HepG2 (cell line): ENCODE results near the gene MT1A. TPM values are rescaled to one million over a fixed set of nuclear protein-coding genes. Genes with fewer than 3 reads are reported as not detected.

Source experiments
- ARID5B ChIP-seq: IDR thresholded peaks from 2 replicates; pipeline ENCODE4 v1.4.0; 2020; ENCODE audit warnings: mild to moderate bottlenecking, missing genetic modification reagents
- CBX2 ChIP-seq, 2 experiments: fragments of 200-600 bp in 1 of 2; sonication (generic); formaldehyde crosslinking in 1 of 2; IDR thresholded peaks; 2 replicates each; pipeline versions ENCODE4 v1.7.0 to v1.8.1; 2018 to 2022; ENCODE audit warnings: low read depth in 2 of 2, low read length in 1 of 2, mild to moderate bottlenecking in 1 of 2, missing genetic modification reagents in 1 of 2
- CHCHD3 ChIP-seq: sonication (generic); formaldehyde crosslinking; IDR thresholded peaks from 2 replicates; pipeline ENCODE4 v1.8.0; 2022; ENCODE audit warnings: mild to moderate bottlenecking, missing genetic modification reagents, moderate library complexity
- ETS1 ChIP-seq: sonication (generic); formaldehyde crosslinking; IDR thresholded peaks from 2 replicates; pipeline ENCODE4 v1.4.0; 2020; ENCODE audit warnings: missing genetic modification reagents
- FLYWCH1 ChIP-seq: sonication (generic); formaldehyde crosslinking; IDR thresholded peaks from 2 replicates; pipeline ENCODE4 v1.8.1; 2023; ENCODE audit warnings: mild to moderate bottlenecking, missing genetic modification reagents
- GTF3A ChIP-seq: sonication (generic); formaldehyde crosslinking; conservative IDR thresholded peaks from 2 replicates; pipeline ENCODE4 v1.4.0; 2020; ENCODE audit warnings: mild to moderate bottlenecking, missing genetic modification reagents
- HDAC2 ChIP-seq: sonication (generic); formaldehyde crosslinking; IDR thresholded peaks from 2 replicates; pipeline ENCODE4 v1.4.0; 2020; ENCODE audit warnings: missing genetic modification reagents
- MLLT10 ChIP-seq: sonication (generic); formaldehyde crosslinking; IDR thresholded peaks from 2 replicates; pipeline ENCODE4 v1.4.0; 2020; ENCODE audit warnings: missing genetic modification reagents
- MXI1 ChIP-seq: IDR thresholded peaks from 3 replicates; pipeline ENCODE4 v1.6.1; 2012; ENCODE audit warnings: low read depth, low read length, inconsistent platforms, borderline replicate concordance
- NCOA5 ChIP-seq: sonication (generic); formaldehyde crosslinking; IDR thresholded peaks from 2 replicates; pipeline ENCODE4 v1.4.0; 2020; ENCODE audit warnings: missing genetic modification reagents
- PAX8 ChIP-seq: sonication (generic); formaldehyde crosslinking; IDR thresholded peaks from 2 replicates; pipeline ENCODE4 v1.8.0; 2022; ENCODE audit warnings: mild to moderate bottlenecking, missing genetic modification reagents, borderline replicate concordance
- PRDM15 ChIP-seq: sonication (generic); formaldehyde crosslinking; IDR thresholded peaks from 2 replicates; pipeline ENCODE4 v1.4.0; 2020; ENCODE audit warnings: missing genetic modification reagents
- TIGD3 ChIP-seq: sonication (generic); formaldehyde crosslinking; IDR thresholded peaks from 2 replicates; pipeline ENCODE4 v1.5.1; 2020; ENCODE audit warnings: mild to moderate bottlenecking, missing genetic modification reagents, borderline replicate concordance
- ZNF17 ChIP-seq: sonication (generic); formaldehyde crosslinking; IDR thresholded peaks from 2 replicates; pipeline ENCODE4 v1.5.0; 2020; ENCODE audit warnings: mild to moderate bottlenecking, missing genetic modification reagents
- ZNF225 ChIP-seq: sonication (generic); formaldehyde crosslinking; IDR thresholded peaks from 2 replicates; pipeline ENCODE4 v1.4.0; 2020; ENCODE audit warnings: mild to moderate bottlenecking, missing genetic modification reagents
- ZNF337 ChIP-seq: sonication (generic); formaldehyde crosslinking; IDR thresholded peaks from 2 replicates; pipeline ENCODE4 v1.5.1; 2020; ENCODE audit warnings: missing genetic modification reagents, low read depth, mild to moderate bottlenecking, borderline replicate concordance
- ZNF446 ChIP-seq: sonication (generic); formaldehyde crosslinking; IDR thresholded peaks from 2 replicates; pipeline ENCODE4 v1.5.0; 2020; ENCODE audit warnings: mild to moderate bottlenecking, missing genetic modification reagents
- ZNF790 ChIP-seq: sonication (generic); formaldehyde crosslinking; IDR thresholded peaks from 2 replicates; pipeline ENCODE4 v1.8.0; 2022; ENCODE audit warnings: missing genetic modification reagents, mild to moderate bottlenecking, borderline replicate concordance
- ZNF839 ChIP-seq: sonication (generic); formaldehyde crosslinking; IDR thresholded peaks from 2 replicates; pipeline ENCODE4 v1.4.0; 2020; ENCODE audit warnings: missing genetic modification reagents, mild to moderate bottlenecking, borderline replicate concordance
- polyA plus RNA-seq, 8 experiments: library from polyadenylated mRNA; depleted of rRNA in 3 of 8; stranded (reverse) in 7 of 8; unstranded in 1 of 8; fragments of >200 nt; fragmentation: Illumina TruSeq in 4 of 8; extraction: Trizol in 4 of 8; gene quantifications; 2 replicates each; pipeline versions ENCODE4 v1.2.1 to v1.2.3, GENCODE V29; 2011 to 2016; ENCODE audit warnings: low read depth in 4 of 8, missing spikeins in 1 of 8, mixed read lengths in 1 of 8; ENCODE audit not compliant: insufficient read depth in 1 of 8
- total RNA-seq, 5 experiments: library from RNA; depleted of rRNA; stranded (reverse); fragments of >200 nt; fragmentation: Illumina TruSeq; extraction: Trizol; gene quantifications; 2 replicates each; pipeline ENCODE4 v1.2.3, GENCODE V29; 2016; ENCODE audit warnings: low read depth in 1 of 5

Gene MT1A
- total and polyA plus RNA-seq, 2 of the 13 experiments (the other 11 are each of a cell fraction or from before 2014, with no cell fraction given), result 8.3 to 10.4 TPM

GRCh38 chr16:56643080-56643778 is 4.8 kb downstream of the MT1A start (continued):
- TF ChIP-seq MLLT10 (CRISPR knock-in tag) (no peak), NCOA5 (no peak), ZNF839 (no peak), MXI1 (no peak), ARID5B (CRISPR knock-in tag) (0 out of 2 replicates have a peak, but pooled peaks have one; percentile 13), ZNF337 (CRISPR knock-in tag) (peak; percentile 72; the same call in 1 of the 2 replicates), ZNF446 (CRISPR knock-in tag) (peak; percentile 46; the same call in 1 of the 2 replicates), FLYWCH1 (CRISPR knock-in tag) (0 out of 2 replicates have a peak, but pooled peaks have one; percentile 34), TIGD3 (CRISPR knock-in tag) (peak; percentile 82; the same call in 1 of the 2 replicates), PAX8 (CRISPR knock-in tag) (no peak), CHCHD3 (no peak), CBX2 (IDR thresholded peaks at IDR 0.05; ENCODE audit: low read depth, low read length) (no peak), CBX2 (CRISPR knock-in tag; IDR thresholded peaks at IDR 0.05; ENCODE audit: low read depth) (peak; percentile 58; the same call in 1 of the 2 replicates), ZNF790 (CRISPR knock-in tag) (no peak), PRDM15 (CRISPR knock-in tag) (no peak), HDAC2 (CRISPR knock-in tag) (no peak), ZNF225 (CRISPR knock-in tag) (no peak), ETS1 (CRISPR knock-in tag) (no peak), GTF3A (CRISPR knock-in tag) (no peak), ZNF17 (CRISPR knock-in tag) (no peak)
